ENCODE results near the gene CPSF7.

Gene CPSF7

DNA sequence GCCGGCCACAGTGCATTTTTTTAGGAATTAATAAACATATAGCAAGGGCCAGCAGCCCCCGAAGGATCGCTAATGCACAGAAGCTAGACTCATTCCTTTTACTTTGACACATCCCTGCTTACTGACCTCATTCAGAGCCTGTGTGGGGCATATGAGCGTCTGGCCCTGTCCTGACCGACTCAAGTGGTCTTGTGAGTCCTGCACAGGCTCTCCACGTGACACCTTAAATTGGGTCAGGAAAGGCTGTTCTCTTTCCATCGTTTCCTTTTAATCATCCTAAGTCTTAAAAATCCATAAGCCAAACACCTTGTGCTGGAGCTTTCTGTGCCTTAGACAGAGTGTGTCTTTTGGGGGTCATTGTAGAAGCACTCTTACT is 18.8 kb upstream of the CPSF7 start:
- ChIA-PET POLR2A (interaction anchor here (1.2 kb wide), 1 partner anchor 41 kb away, joined by 3 read pairs; no protein-coding TSS in a partner anchor), CTCF (interaction anchor here (0.8 to 6.5 kb wide), 5 partner anchors 13 to 84 kb away, joined by 3 to 118 read pairs (median 18); partner anchors contain the start of gene LRRC10B)
- no peaks in the 10 kb centered on the region for H3K4me1 ChIP-seq (ENCODE audit: control insufficient read depth, insufficient read depth, low read length)
- no peaks in the 10 kb centered on the region for H3K9me3 ChIP-seq (ENCODE audit: control insufficient read depth, insufficient read depth, low read depth, low read length)
- H3K36me3 ChIP-seq (ENCODE audit: control insufficient read depth in 2 of 2, insufficient read depth in 1 of 2, low read length in 2 of 2), result peaks cover under 1 to 73% of the 10 kb centered on the region in 2 experiments; a peak in 2 of 3 replicates
- no peak overlapping the region for H3K27ac ChIP-seq (ENCODE audit: extremely low read depth, low read depth, low read length)
- TF ChIP-seq ZNF350 (tag by site-specific recombination; IDR thresholded peaks at IDR 0.05) (no peak), ZNF433 (tag by site-specific recombination; IDR thresholded peaks at IDR 0.05; ENCODE audit: low read depth) (no peak), ZNF548 (tag by site-specific recombination; IDR thresholded peaks at IDR 0.05) (no peak), ZFP69B (tag by site-specific recombination; IDR thresholded peaks at IDR 0.05) (no peak), MZF1 (tag by site-specific recombination; IDR thresholded peaks at IDR 0.05; ENCODE audit: borderline replicate concordance) (no peak)
- TF ChIP-seq, protein P1, sequence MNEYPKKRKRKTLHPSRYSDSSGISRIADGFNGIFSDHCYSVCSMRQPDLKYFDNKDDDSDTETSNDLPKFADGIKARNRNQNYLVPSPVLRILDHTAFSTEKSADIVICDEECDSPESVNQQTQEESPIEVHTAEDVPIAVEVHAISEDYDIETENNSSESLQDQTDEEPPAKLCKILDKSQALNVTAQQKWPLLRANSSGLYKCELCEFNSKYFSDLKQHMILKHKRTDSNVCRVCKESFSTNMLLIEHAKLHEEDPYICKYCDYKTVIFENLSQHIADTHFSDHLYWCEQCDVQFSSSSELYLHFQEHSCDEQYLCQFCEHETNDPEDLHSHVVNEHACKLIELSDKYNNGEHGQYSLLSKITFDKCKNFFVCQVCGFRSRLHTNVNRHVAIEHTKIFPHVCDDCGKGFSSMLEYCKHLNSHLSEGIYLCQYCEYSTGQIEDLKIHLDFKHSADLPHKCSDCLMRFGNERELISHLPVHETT (tag by site-specific recombination; IDR thresholded peaks at IDR 0.05), result no peak
- TF ChIP-seq, protein P2, sequence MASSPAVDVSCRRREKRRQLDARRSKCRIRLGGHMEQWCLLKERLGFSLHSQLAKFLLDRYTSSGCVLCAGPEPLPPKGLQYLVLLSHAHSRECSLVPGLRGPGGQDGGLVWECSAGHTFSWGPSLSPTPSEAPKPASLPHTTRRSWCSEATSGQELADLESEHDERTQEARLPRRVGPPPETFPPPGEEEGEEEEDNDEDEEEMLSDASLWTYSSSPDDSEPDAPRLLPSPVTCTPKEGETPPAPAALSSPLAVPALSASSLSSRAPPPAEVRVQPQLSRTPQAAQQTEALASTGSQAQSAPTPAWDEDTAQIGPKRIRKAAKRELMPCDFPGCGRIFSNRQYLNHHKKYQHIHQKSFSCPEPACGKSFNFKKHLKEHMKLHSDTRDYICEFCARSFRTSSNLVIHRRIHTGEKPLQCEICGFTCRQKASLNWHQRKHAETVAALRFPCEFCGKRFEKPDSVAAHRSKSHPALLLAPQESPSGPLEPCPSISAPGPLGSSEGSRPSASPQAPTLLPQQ (tag by site-specific recombination; IDR thresholded peaks at IDR 0.05), result no peak
- H3K4me3 ChIP-seq (ENCODE audit: low read depth, low read length), result no peak overlapping the region

DNA sequence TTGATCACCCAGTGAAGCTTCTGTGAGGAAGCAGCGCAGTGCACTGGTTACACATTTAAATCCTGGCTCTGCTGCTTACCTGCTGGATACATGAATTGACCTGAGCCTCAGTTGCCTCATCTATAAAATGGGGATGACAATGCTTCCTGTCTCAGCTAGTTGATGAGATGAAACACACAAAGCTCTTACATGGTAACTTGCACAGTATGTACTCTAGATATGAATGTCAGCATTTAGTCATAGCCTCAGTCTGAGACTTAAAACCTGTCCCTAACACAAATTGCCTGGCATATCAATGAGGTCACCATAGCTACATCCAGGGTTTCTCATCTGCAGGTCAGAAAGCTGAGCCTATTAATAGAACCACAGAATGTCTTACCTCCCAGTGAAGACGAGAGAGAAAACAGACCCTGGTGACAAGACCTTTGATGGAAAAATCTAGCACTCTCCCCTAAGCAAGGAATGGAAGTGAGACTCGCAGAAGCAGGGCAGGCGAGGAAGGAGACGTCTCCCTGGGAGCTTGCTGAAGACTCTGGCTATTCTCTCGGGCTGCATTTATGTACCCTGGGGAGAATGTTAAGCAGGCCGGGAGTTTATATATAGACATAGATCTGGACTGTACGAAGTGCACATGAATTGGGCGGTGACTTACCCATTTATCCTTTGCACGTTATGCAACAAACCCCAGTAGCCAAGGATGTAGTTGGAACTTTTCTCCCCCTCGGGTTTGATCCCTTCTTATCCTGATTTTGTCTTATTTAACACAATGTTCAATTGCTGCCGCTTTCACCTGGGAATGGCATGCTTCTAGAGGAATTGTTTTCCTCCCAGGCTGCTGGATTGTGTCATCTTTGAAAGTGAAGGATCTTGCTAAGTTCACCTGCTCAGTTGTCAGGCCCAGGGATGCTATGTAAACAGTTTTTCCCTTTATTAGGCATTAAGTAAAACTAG is 18.1 kb upstream of the CPSF7 start:
- H3K9me3 ChIP-seq (ENCODE audit: control insufficient read depth, insufficient read depth, low read depth, low read length), result no peaks in the 10 kb centered on the region
- peaks cover 7 to 79% of the 10 kb centered on the region in 2 experiments; a peak in 2 of 3 replicates for H3K36me3 ChIP-seq (ENCODE audit: control insufficient read depth in 2 of 2, insufficient read depth in 1 of 2, low read length in 2 of 2)
- POLR2A ChIA-PET, result interaction anchor here (1.2 kb wide), 2 partner anchors 9 to 40 kb away, joined by 3 to 4 read pairs; no protein-coding TSS in a partner anchor
- CTCF ChIA-PET, result interaction anchor here (0.6 to 6.5 kb wide), 16 partner anchors 9 to 197 kb away, joined by 3 to 118 read pairs (median 16); partner anchors contain the start of gene LRRC10B
- H3K4me3 ChIP-seq (ENCODE audit: low read depth, low read length), result no peak overlapping the region
- TF ChIP-seq ZNF48 (tag by site-specific recombination; IDR thresholded peaks at IDR 0.05) (no peak), ZNF341 (tag by site-specific recombination; IDR thresholded peaks at IDR 0.05; ENCODE audit: low read depth) (no peak), ZNF354C (tag by site-specific recombination; IDR thresholded peaks at IDR 0.05; ENCODE audit: borderline replicate concordance, low read depth) (no peak), ZNF677 (tag by site-specific recombination; IDR thresholded peaks at IDR 0.05) (no peak), OSR2 (tag by site-specific recombination; IDR thresholded peaks at IDR 0.05) (no peak), SP2 (tag by site-specific recombination; IDR thresholded peaks at IDR 0.05) (no peak), ZNF2 (tag by site-specific recombination; IDR thresholded peaks at IDR 0.05) (no peak), ZNF624 (tag by site-specific recombination; IDR thresholded peaks at IDR 0.05) (no peak)
- TF ChIP-seq, protein P3, sequence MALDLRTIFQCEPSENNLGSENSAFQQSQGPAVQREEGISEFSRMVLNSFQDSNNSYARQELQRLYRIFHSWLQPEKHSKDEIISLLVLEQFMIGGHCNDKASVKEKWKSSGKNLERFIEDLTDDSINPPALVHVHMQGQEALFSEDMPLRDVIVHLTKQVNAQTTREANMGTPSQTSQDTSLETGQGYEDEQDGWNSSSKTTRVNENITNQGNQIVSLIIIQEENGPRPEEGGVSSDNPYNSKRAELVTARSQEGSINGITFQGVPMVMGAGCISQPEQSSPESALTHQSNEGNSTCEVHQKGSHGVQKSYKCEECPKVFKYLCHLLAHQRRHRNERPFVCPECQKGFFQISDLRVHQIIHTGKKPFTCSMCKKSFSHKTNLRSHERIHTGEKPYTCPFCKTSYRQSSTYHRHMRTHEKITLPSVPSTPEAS (tag by site-specific recombination; IDR thresholded peaks at IDR 0.05), result no peak
- TF ChIP-seq, protein P4, sequence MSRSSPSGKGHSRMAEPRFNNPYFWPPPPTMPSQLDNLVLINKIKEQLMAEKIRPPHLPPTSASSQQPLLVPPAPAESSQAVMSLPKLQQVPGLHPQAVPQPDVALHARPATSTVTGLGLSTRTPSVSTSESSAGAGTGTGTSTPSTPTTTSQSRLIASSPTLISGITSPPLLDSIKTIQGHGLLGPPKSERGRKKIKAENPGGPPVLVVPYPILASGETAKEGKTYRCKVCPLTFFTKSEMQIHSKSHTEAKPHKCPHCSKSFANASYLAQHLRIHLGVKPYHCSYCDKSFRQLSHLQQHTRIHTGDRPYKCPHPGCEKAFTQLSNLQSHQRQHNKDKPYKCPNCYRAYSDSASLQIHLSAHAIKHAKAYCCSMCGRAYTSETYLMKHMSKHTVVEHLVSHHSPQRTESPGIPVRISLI (tag by site-specific recombination; IDR thresholded peaks at IDR 0.05), result no peak
- TF ChIP-seq, protein P2 (tag by site-specific recombination; IDR thresholded peaks at IDR 0.05), result no peak
- no peaks in the 10 kb centered on the region for H3K4me1 ChIP-seq (ENCODE audit: control insufficient read depth, insufficient read depth, low read length)
- no peak overlapping the region for H3K27ac ChIP-seq (ENCODE audit: extremely low read depth, low read depth, low read length)

Data from HEK293 (cell line).